ENCODE data around the gene ZNF18.
"Not testable (repeated sequence)": the region's sequence is repeated elsewhere in the genome, so short reads cannot be mapped to it uniquely, and the experiment has no call there.

ZNF18 gene

DNA sequence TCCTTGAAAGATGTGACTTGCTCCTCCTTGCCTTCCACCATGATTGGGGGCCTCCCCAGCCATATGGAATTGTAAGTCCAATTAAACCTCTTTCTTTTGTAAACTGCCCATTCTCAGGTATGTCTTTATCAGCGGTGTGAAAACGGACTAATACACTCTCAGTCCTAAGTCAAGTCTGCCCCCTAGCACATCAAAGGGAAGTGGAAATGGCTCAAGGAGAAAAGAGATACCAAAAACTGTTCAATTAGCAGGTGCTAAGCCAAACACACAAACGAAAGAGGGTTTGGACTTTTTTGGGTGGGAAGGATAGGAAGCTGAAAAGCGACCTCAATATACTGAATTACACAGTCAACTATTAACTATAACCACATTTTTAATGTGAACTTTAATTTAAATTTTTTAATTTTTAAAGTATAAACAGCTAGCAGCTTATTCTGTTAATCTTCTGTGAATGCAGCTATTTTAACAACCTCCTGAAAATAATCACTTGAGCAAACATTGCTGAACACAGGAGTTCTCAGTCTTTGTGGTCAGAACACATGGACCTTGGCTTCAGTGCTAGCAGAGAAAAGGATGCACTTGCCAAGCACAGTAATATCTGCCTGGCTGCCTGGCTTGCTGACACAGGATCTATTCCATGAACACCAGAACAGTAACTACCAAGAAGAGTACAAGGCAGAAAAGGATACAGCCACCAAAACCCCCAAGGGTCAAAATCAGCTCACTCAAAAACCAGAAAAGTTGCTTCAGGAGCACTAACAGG lies 10.9 kb downstream of the ZNF18 start:
- no peak for DNase-seq (ENCODE audit: low read depth, low spot score)
- H3K36me3 ChIP-seq (ENCODE audit: control insufficient read depth, insufficient read depth, low read length), result 0 out of 2 replicates have a peak, but pooled peaks cover 2% of the 10 kb centered on the region
- WGBS (ENCODE audit: insufficient coverage, insufficient read length), result no CpG with 5 or more reads among the region's 4 CpGs
- no peak overlapping the region for H3K27ac ChIP-seq (ENCODE audit: low read length)
- H3K4me3 ChIP-seq (ENCODE audit: low read length), result no peak overlapping the region
- 0 out of 2 replicates have a peak, but pooled peaks cover 1% of the 10 kb centered on the region for H3K4me1 ChIP-seq (ENCODE audit: control insufficient read depth, insufficient read depth, low read length)
- no peaks in the 10 kb centered on the region for H3K9me3 ChIP-seq (ENCODE audit: control insufficient read depth, insufficient read depth, low read length)
- no peaks in the 10 kb centered on the region for H3K27me3 ChIP-seq (ENCODE audit: control insufficient read depth, insufficient read depth, low read length)

DNA sequence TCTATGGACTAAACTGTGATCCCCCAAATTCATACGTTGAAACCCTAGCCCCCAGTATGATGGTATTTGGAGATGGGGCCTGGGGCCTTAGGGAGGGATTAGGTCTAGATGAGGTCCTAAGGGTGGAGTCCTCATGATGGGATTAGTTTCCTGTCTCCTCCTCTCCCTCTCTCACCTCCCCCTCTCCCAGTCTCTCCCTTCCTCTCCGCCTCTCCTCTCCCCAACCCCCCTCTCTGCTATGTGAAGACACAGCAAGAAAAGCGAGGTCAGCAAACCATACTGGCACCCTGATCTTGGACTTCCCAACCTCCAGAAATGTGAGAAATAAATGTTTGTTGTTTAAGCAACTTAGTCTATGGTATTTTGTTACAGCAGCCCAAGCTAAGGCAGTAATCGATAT lies 15.4 kb downstream of the ZNF18 start:
- WGBS (ENCODE audit: insufficient coverage, insufficient read length), result no CpG with 5 or more reads among the region's 4 CpGs

GRCh38 chr17:11980813-11981212 lies 16.5 kb downstream of the ZNF18 start:
- H3K36me3 ChIP-seq (ENCODE audit: control insufficient read depth, insufficient read depth, low read length), result 0 out of 2 replicates have a peak, but pooled peaks cover 5% of the 10 kb centered on the region
- no peaks in the 10 kb centered on the region for H3K4me1 ChIP-seq (ENCODE audit: control insufficient read depth, insufficient read depth, low read length)
- H3K27me3 ChIP-seq (ENCODE audit: control insufficient read depth, insufficient read depth, low read length), result no peaks in the 10 kb centered on the region
- H3K9me3 ChIP-seq (ENCODE audit: control insufficient read depth, insufficient read depth, low read length), result no peaks in the 10 kb centered on the region
- no CpG with 5 or more reads among the region's 2 CpGs for WGBS (ENCODE audit: insufficient coverage, insufficient read length)
- DNase-seq (ENCODE audit: low read depth, low spot score), result no peak
- no peak overlapping the region for H3K4me3 ChIP-seq (ENCODE audit: low read length)
- no peak overlapping the region for H3K27ac ChIP-seq (ENCODE audit: low read length)

More for the DNA sequence above, 15.4 kb downstream of the ZNF18 start:
- Histone ChIP-seq H3K36me3 (ENCODE audit: control insufficient read depth, insufficient read depth, low read length) (0 out of 2 replicates have a peak, but pooled peaks cover 5% of the 10 kb centered on the region), H3K4me1 (ENCODE audit: control insufficient read depth, insufficient read depth, low read length) (0 out of 2 replicates have a peak, but pooled peaks cover 1% of the 10 kb centered on the region), H3K27ac (ENCODE audit: low read length) (no peak overlapping the region), H3K9me3 (ENCODE audit: control insufficient read depth, insufficient read depth, low read length) (no peaks in the 10 kb centered on the region), H3K27me3 (ENCODE audit: control insufficient read depth, insufficient read depth, low read length) (no peaks in the 10 kb centered on the region), H3K4me3 (ENCODE audit: low read length) (no peak overlapping the region)
- no peak for DNase-seq (ENCODE audit: low read depth, low spot score)

DNA sequence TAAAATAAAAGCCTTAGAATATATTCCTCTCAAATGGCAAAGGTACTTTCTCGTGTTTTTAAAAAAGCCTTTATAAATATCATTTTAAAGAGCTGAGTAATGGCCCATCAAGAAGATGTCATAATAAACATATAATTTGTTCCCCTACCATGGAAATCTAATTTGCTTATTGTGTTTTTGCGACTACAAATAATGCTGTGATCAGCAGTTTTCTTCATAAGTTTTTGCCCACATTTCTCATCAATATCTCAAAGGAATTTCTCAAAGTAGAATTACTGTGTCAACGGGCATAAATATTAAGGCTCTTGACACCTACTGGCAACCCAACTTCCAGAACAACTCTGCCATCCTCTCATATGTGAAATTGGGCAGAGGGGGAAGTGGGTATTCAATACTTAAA lies 17.5 kb downstream of the ZNF18 start:
- DNase-seq (ENCODE audit: low read depth, low spot score), result no peak
- WGBS (ENCODE audit: insufficient coverage, insufficient read length), result no CpG with 5 or more reads among the region's 3 CpGs
- no peaks in the 10 kb centered on the region for H3K9me3 ChIP-seq (ENCODE audit: control insufficient read depth, insufficient read depth, low read length)
- no peaks in the 10 kb centered on the region for H3K27me3 ChIP-seq (ENCODE audit: control insufficient read depth, insufficient read depth, low read length)
- no peak overlapping the region for H3K27ac ChIP-seq (ENCODE audit: low read length)
- no peaks in the 10 kb centered on the region for H3K4me1 ChIP-seq (ENCODE audit: control insufficient read depth, insufficient read depth, low read length)
- H3K4me3 ChIP-seq (ENCODE audit: low read length), result no peak overlapping the region
- 0 out of 2 replicates have a peak, but pooled peaks cover 5% of the 10 kb centered on the region for H3K36me3 ChIP-seq (ENCODE audit: control insufficient read depth, insufficient read depth, low read length)

DNA sequence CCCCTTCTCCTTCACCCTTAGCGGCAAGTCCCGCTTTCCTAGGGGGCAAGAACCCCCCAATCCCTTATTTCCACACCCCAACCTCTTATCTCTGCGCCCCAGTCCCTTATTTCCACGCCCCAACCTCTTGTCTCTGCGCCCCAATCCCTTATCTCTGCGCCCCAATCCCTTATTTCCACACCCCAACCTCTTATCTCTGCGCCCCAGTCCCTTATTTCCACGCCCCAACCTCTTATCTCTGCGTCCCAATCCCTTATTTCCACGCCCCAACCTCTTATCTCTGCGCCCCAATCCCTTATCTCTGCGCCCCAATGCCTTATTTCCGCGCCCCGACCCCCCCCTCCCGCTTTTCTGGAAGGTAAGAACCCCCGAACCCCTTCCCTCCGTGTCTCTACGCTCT lies 24.5 kb downstream of the ZNF18 start:
- H3K27me3 ChIP-seq (ENCODE audit: control insufficient read depth, insufficient read depth, low read length); DNase-seq (ENCODE audit: low read depth, low spot score); H3K36me3 ChIP-seq (ENCODE audit: control insufficient read depth, insufficient read depth, low read length); H3K27ac ChIP-seq (ENCODE audit: low read length); H3K9me3 ChIP-seq (ENCODE audit: control insufficient read depth, insufficient read depth, low read length); H3K4me3 ChIP-seq (ENCODE audit: low read length); H3K4me1 ChIP-seq (ENCODE audit: control insufficient read depth, insufficient read depth, low read length): not testable (repeated sequence)
- no CpG with 5 or more reads among the region's 19 CpGs for WGBS (ENCODE audit: insufficient coverage, insufficient read length)

- H3K36me3 ChIP-seq (ENCODE audit: control insufficient read depth, insufficient read depth, low read length), result 0 out of 2 replicates have a peak, but pooled peaks cover 2% of the 10 kb centered on the region
- no CpG with 5 or more reads among the region's 2 CpGs for WGBS (ENCODE audit: insufficient coverage, insufficient read length)
- H3K27me3 ChIP-seq (ENCODE audit: control insufficient read depth, insufficient read depth, low read length), result no peaks in the 10 kb centered on the region
- H3K4me1 ChIP-seq (ENCODE audit: control insufficient read depth, insufficient read depth, low read length), result no peaks in the 10 kb centered on the region
- H3K27ac ChIP-seq (ENCODE audit: low read length), result no peak overlapping the region
- DNase-seq (ENCODE audit: low read depth, low spot score), result no peak
- H3K9me3 ChIP-seq (ENCODE audit: control insufficient read depth, insufficient read depth, low read length), result peaks cover 2% of the 10 kb centered on the region; the same call in 1 of the 2 replicates
- no peak overlapping the region for H3K4me3 ChIP-seq (ENCODE audit: low read length)
Observed at GRCh38 chr17:11969565-11969964, 27.7 kb downstream of the ZNF18 start.

DNA sequence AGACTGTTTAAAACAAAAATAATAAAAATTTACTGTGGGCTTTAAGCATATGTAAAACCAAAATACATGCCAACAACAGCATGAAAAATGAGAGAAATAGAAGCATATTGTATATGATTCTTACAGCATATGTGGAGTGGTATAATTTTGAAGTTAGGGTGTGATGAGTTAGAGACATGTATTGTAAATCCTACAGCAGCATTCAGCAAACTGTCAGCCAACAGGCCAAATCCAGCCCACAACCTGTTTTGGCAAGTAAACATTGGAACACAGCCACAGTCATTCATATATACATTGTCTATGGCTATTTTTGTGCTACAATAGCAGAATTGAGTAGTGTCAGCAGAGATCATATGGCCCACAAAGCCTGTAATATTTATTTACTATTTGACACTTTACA lies 42.3 kb downstream of the ZNF18 start:
- H3K36me3 ChIP-seq (ENCODE audit: control insufficient read depth, insufficient read depth, low read length), result 0 out of 2 replicates have a peak, but pooled peaks cover 2% of the 10 kb centered on the region
- no peaks in the 10 kb centered on the region for H3K4me1 ChIP-seq (ENCODE audit: control insufficient read depth, insufficient read depth, low read length)
- no peaks in the 10 kb centered on the region for H3K27me3 ChIP-seq (ENCODE audit: control insufficient read depth, insufficient read depth, low read length)
- no peak for DNase-seq (ENCODE audit: low read depth, low spot score)
- H3K27ac ChIP-seq (ENCODE audit: low read length), result no peak overlapping the region
- no peaks in the 10 kb centered on the region; the same call in 1 of the 2 replicates for H3K9me3 ChIP-seq (ENCODE audit: control insufficient read depth, insufficient read depth, low read length)
- no peak overlapping the region for H3K4me3 ChIP-seq (ENCODE audit: low read length)

GRCh38 chr17:11953924-11954323 lies 43.4 kb downstream of the ZNF18 start:
- H3K36me3 ChIP-seq (ENCODE audit: control insufficient read depth, insufficient read depth, low read length), result 0 out of 2 replicates have a peak, but pooled peaks cover 2% of the 10 kb centered on the region
- H3K4me1 ChIP-seq (ENCODE audit: control insufficient read depth, insufficient read depth, low read length), result no peaks in the 10 kb centered on the region
- no peak for DNase-seq (ENCODE audit: low read depth, low spot score)
- no peaks in the 10 kb centered on the region for H3K27me3 ChIP-seq (ENCODE audit: control insufficient read depth, insufficient read depth, low read length)
- no peaks in the 10 kb centered on the region; the same call in 1 of the 2 replicates for H3K9me3 ChIP-seq (ENCODE audit: control insufficient read depth, insufficient read depth, low read length)
- no peak overlapping the region for H3K4me3 ChIP-seq (ENCODE audit: low read length)
- 100% methylated on average over 1 of the region's 1 CpG for WGBS (ENCODE audit: insufficient coverage, insufficient read length)
- no peak overlapping the region for H3K27ac ChIP-seq (ENCODE audit: low read length)

DNA sequence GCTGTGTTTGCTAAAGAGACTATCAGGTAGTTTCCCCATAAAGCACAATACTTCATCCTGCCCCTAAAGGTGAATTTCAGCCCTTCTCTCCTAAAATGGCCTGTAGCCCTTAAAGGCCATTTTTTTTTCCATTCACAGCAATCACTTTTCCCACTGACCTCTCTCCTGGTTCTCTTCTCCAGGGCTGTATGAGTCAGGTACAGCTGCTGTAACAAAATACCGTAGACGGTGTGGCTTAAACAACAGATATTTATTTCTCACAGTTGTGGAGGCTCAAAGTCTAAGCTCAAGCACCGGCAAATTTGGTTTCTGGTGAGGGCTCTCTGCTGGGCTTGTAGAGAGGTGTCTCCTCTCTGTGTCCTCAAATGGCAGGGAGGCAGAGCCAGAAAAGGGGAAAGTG lies 44.7 kb downstream of the ZNF18 start:
- DNase-seq (ENCODE audit: low read depth, low spot score), result no peak
- no peaks in the 10 kb centered on the region for H3K4me1 ChIP-seq (ENCODE audit: control insufficient read depth, insufficient read depth, low read length)
- H3K9me3 ChIP-seq (ENCODE audit: control insufficient read depth, insufficient read depth, low read length), result no peaks in the 10 kb centered on the region; the same call in 1 of the 2 replicates
- H3K36me3 ChIP-seq (ENCODE audit: control insufficient read depth, insufficient read depth, low read length), result 0 out of 2 replicates have a peak, but pooled peaks cover 2% of the 10 kb centered on the region
- no peak overlapping the region for H3K4me3 ChIP-seq (ENCODE audit: low read length)
- H3K27me3 ChIP-seq (ENCODE audit: control insufficient read depth, insufficient read depth, low read length), result no peaks in the 10 kb centered on the region
- WGBS (ENCODE audit: insufficient coverage, insufficient read length), result no CpG with 5 or more reads among the region's 3 CpGs
- H3K27ac ChIP-seq (ENCODE audit: low read length), result no peak overlapping the region

DNA sequence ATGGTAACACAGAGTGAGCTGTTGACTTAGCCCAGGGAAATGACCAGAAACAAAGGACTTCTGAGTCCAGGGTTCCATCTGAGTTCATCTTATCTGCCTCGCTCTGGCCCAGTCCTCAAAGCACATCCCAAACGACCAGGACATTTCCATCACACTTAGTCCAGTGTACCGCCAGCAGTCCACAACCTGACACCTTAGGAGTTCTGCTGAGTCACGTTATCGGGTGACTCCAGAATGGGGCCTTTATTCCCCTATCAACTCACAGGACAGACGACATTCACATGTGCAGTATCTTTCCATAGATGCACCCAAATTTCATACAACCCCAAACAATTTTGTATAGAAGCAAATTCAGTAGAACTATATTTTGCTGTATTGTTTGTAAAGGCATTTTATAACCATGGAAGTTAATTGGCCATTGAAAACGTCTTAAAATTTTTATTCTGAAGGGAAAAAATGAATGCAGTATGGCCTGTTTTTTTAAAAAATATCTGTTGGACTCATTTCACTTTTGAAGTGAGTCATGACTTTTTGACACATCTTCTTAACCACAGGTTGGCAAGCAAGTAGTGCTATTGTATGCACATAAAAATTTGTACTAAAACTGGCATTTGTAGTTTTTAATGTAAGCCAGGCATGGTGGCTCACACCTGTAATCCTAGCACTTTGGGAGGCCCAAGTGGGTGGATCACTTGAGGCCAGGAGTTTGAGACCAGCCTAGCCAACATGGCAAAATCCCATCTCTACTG lies 46.3 kb downstream of the ZNF18 start:
- Histone ChIP-seq H3K27me3 (ENCODE audit: control insufficient read depth, insufficient read depth, low read length) (no peaks in the 10 kb centered on the region), H3K9me3 (ENCODE audit: control insufficient read depth, insufficient read depth, low read length) (no peaks in the 10 kb centered on the region; the same call in 1 of the 2 replicates), H3K27ac (ENCODE audit: low read length) (no peak overlapping the region), H3K4me3 (ENCODE audit: low read length) (no peak overlapping the region), H3K4me1 (ENCODE audit: control insufficient read depth, insufficient read depth, low read length) (no peaks in the 10 kb centered on the region), H3K36me3 (ENCODE audit: control insufficient read depth, insufficient read depth, low read length) (0 out of 2 replicates have a peak, but pooled peaks cover 2% of the 10 kb centered on the region)
- DNase-seq (ENCODE audit: low read depth, low spot score), result no peak
- no CpG with 5 or more reads among the region's 7 CpGs for WGBS (ENCODE audit: insufficient coverage, insufficient read length)

Measured in iPS DF 6.9 (cell line).